K562 (cell line): ENCODE results near the gene LMO4. TPM values are rescaled to one million over a fixed set of nuclear protein-coding genes. Genes with fewer than 3 reads are reported as not detected.

ENCODE experiments used
- ARHGAP35 ChIP-seq: fragments of 450-650 bp; IDR thresholded peaks from 2 replicates; pipeline ENCODE4 v1.6.1; 2018; ENCODE audit not compliant: partially characterized antibody
- C11orf30 ChIP-seq: fragments of 450-650 bp; IDR thresholded peaks from 2 replicates; pipeline ENCODE4 v1.6.1; 2016; ENCODE audit warnings: low read depth, mild to moderate bottlenecking
- HDAC3 ChIP-seq: fragments of 450-650 bp; IDR thresholded peaks from 2 replicates; pipeline ENCODE4 v1.6.1; 2018; ENCODE audit warnings: borderline replicate concordance, mild to moderate bottlenecking, moderate library complexity; ENCODE audit not compliant: partially characterized antibody
- LEF1 ChIP-seq: fragments of 450-650 bp; IDR thresholded peaks from 2 replicates; pipeline ENCODE4 v1.6.1; 2016; ENCODE audit warnings: mild to moderate bottlenecking
- NR2C1 ChIP-seq, 2 experiments: fragments of 450-650 bp; IDR thresholded peaks; 2 replicates each; pipeline ENCODE4 v1.6.1; 2017; ENCODE audit warnings: mild to moderate bottlenecking in 2 of 2, antibody characterized with exemption in 1 of 2, inconsistent platforms in 1 of 2, missing compliant biosample characterization in 1 of 2, missing genetic modification characterization in 1 of 2
- SMAD2 ChIP-seq: fragments of 150-350 bp; IDR thresholded peaks from 2 replicates; pipeline ENCODE4 v1.6.1; 2014; ENCODE audit warnings: low read depth, mild to moderate bottlenecking, low read length
- TCFL5 ChIP-seq: fragments of 250-450 bp; sonication (Bioruptor Pico); conservative IDR thresholded peaks from 2 replicates; pipeline ENCODE4 v1.6.1; 2021; ENCODE audit warnings: mild to moderate bottlenecking, moderate library complexity, matching md5 sums
- polyA plus RNA-seq, 8 experiments: library from polyadenylated mRNA; depleted of rRNA in 4 of 8; stranded (reverse) in 5 of 8; unstranded in 3 of 8; fragments of >200 nt; fragmentation: Nextera tagmentation in 2 of 8; fragmentation: Illumina TruSeq in 1 of 8; extraction: Ambion mirVana in 2 of 8; extraction: Trizol in 1 of 8; gene quantifications; 2 replicates each; pipeline versions ENCODE4 v1.2.1 to v1.2.3, GENCODE V29; 2011 to 2014; ENCODE audit warnings: inconsistent platforms in 1 of 8, missing spikeins in 1 of 8
- total RNA-seq, 7 experiments: library from RNA; depleted of rRNA in 6 of 7; stranded (reverse); fragments of >200 nt in 6 of 7; fragmentation: Illumina TruSeq in 2 of 7; extraction: Trizol in 2 of 7; gene quantifications; 2 replicates each; pipeline versions ENCODE4 v1.2.1 to v1.2.3, GENCODE V29; 2011 to 2021; ENCODE audit warnings: low replicate concordance in 1 of 7
- TF ChIP-seq, protein P1 (sequence below): fragments of 450-650 bp; IDR thresholded peaks from 2 replicates; pipeline ENCODE4 v1.6.1; 2014; ENCODE audit warnings: low read depth, mild to moderate bottlenecking, moderate library complexity, borderline replicate concordance
- TF ChIP-seq, protein P2 (sequence below): sonication (generic); formaldehyde crosslinking; IDR thresholded peaks from 2 replicates; pipeline ENCODE4 v1.8.1; 2023; ENCODE audit warnings: mild to moderate bottlenecking, missing genetic modification reagents
- TF ChIP-seq, protein P3 (sequence below), 2 experiments: IDR thresholded peaks; 2 replicates each; pipeline ENCODE4 v1.6.1; 2011; ENCODE audit warnings: borderline replicate concordance in 1 of 2, control low read depth in 1 of 2, low read depth in 1 of 2, low read length in 1 of 2, mild to moderate bottlenecking in 1 of 2, mixed read lengths in 1 of 2, moderate library complexity in 1 of 2; ENCODE audit not compliant: insufficient read depth in 1 of 2, insufficient read length in 1 of 2, poor library complexity in 1 of 2, severe bottlenecking in 1 of 2; ENCODE audit errors: extremely low read depth in 1 of 2
- TF ChIP-seq, protein P4 (sequence below), 2 experiments: IDR thresholded peaks; 2 replicates each; pipeline ENCODE4 v1.6.1; 2012; ENCODE audit warnings: improper control_type of control experiment in 2 of 2, low read depth in 2 of 2, low read length in 2 of 2, borderline replicate concordance in 1 of 2
- TF ChIP-seq, protein P5 (sequence below): sonication (generic); formaldehyde crosslinking; IDR thresholded peaks from 2 replicates; pipeline ENCODE4 v1.8.1; 2023; ENCODE audit warnings: mild to moderate bottlenecking, missing genetic modification reagents, moderate library complexity

The LMO4 gene
- total and polyA plus RNA-seq, 9 of the 15 experiments (the other 6 are each of a cell fraction or from before 2014, with no cell fraction given) = 3.1 to 35.3 (median 22.4) TPM

DNA sequence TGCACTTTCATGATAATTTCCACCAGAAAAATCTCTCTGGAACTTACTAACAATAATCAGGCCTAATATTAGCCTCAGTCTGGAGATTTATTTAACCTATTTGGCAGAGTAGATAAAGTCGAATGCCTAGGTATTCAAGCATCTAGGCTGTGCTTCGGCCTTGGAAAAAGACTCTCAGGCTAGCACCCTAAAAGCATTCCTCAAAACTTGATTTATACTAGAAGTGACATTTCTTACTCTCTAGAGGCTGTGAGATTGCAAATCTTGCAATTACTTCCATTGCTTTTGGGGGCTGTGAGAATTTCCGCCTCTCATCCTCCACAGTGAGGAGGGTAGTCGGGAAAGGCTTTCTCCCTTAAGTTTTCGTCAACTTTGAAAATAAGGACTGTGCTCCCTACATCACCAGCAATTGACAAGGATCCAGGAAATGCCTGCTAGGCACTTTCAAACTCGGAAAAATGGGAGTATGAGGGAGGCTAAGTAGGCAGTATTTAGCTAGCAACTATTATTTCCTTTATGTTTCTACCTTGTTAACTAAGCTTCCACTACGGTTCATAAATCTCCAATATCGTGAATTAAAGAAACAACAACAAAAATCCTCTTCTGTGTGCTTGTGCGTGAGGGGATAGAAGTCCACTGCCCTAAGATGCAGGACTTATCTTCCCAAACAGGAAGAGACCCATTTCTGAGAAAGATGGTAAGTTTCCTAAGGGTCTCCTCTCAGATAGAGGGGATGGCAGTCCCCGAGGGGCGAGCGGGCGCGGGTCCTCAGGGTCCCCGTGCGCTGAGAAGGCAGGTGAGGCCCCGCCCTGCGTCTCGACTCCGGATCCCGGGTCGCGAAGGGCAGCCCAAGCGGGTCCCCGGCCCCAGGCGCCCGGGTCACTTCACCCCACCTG lies 1.1 kb upstream of the LMO4 start (continued):
- TF ChIP-seq, protein P1, sequence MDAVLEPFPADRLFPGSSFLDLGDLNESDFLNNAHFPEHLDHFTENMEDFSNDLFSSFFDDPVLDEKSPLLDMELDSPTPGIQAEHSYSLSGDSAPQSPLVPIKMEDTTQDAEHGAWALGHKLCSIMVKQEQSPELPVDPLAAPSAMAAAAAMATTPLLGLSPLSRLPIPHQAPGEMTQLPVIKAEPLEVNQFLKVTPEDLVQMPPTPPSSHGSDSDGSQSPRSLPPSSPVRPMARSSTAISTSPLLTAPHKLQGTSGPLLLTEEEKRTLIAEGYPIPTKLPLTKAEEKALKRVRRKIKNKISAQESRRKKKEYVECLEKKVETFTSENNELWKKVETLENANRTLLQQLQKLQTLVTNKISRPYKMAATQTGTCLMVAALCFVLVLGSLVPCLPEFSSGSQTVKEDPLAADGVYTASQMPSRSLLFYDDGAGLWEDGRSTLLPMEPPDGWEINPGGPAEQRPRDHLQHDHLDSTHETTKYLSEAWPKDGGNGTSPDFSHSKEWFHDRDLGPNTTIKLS = no peak
- TF ChIP-seq HDAC3 (no peak), SMAD2 (no peak), TCFL5 (CRISPR knock-in tag) (no peak), C11orf30 (peak; percentile 30; the same call in 1 of the 2 replicates), ARHGAP35 (no peak), LEF1 (no peak), NR2C1 (IDR thresholded peaks at IDR 0.05) (no peak), NR2C1 (tag; IDR thresholded peaks at IDR 0.05) (no peak)
- TF ChIP-seq, protein P2, sequence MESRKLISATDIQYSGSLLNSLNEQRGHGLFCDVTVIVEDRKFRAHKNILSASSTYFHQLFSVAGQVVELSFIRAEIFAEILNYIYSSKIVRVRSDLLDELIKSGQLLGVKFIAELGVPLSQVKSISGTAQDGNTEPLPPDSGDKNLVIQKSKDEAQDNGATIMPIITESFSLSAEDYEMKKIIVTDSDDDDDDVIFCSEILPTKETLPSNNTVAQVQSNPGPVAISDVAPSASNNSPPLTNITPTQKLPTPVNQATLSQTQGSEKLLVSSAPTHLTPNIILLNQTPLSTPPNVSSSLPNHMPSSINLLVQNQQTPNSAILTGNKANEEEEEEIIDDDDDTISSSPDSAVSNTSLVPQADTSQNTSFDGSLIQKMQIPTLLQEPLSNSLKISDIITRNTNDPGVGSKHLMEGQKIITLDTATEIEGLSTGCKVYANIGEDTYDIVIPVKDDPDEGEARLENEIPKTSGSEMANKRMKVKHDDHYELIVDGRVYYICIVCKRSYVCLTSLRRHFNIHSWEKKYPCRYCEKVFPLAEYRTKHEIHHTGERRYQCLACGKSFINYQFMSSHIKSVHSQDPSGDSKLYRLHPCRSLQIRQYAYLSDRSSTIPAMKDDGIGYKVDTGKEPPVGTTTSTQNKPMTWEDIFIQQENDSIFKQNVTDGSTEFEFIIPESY = no peak
- TF ChIP-seq, protein P3, sequence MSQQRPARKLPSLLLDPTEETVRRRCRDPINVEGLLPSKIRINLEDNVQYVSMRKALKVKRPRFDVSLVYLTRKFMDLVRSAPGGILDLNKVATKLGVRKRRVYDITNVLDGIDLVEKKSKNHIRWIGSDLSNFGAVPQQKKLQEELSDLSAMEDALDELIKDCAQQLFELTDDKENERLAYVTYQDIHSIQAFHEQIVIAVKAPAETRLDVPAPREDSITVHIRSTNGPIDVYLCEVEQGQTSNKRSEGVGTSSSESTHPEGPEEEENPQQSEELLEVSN (IDR thresholded peaks at IDR 0.05; ENCODE audit: borderline replicate concordance in 1 of 2, extremely low read depth in 1 of 2, insufficient read depth in 1 of 2, insufficient read length in 1 of 2, low read depth in 1 of 2, low read length in 1 of 2, poor library complexity in 1 of 2, severe bottlenecking in 1 of 2) = no peak
- TF ChIP-seq, protein P4, sequence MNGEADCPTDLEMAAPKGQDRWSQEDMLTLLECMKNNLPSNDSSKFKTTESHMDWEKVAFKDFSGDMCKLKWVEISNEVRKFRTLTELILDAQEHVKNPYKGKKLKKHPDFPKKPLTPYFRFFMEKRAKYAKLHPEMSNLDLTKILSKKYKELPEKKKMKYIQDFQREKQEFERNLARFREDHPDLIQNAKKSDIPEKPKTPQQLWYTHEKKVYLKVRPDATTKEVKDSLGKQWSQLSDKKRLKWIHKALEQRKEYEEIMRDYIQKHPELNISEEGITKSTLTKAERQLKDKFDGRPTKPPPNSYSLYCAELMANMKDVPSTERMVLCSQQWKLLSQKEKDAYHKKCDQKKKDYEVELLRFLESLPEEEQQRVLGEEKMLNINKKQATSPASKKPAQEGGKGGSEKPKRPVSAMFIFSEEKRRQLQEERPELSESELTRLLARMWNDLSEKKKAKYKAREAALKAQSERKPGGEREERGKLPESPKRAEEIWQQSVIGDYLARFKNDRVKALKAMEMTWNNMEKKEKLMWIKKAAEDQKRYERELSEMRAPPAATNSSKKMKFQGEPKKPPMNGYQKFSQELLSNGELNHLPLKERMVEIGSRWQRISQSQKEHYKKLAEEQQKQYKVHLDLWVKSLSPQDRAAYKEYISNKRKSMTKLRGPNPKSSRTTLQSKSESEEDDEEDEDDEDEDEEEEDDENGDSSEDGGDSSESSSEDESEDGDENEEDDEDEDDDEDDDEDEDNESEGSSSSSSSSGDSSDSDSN (IDR thresholded peaks at IDR 0.05; ENCODE audit: borderline replicate concordance in 1 of 2, low read depth in 2 of 2, low read length in 2 of 2) = no peak
- TF ChIP-seq, protein P5, sequence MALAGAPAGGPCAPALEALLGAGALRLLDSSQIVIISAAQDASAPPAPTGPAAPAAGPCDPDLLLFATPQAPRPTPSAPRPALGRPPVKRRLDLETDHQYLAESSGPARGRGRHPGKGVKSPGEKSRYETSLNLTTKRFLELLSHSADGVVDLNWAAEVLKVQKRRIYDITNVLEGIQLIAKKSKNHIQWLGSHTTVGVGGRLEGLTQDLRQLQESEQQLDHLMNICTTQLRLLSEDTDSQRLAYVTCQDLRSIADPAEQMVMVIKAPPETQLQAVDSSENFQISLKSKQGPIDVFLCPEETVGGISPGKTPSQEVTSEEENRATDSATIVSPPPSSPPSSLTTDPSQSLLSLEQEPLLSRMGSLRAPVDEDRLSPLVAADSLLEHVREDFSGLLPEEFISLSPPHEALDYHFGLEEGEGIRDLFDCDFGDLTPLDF = 0 out of 2 replicates have a peak, but pooled peaks have one; percentile 30
